IPS-NIHi7 (cell line): ENCODE data around the gene CAMK4.

Experiments
- DNase-seq: peaks from one replicate; pipeline ENCODE4 v3.0.0; 2012; ENCODE audit warnings: mixed read lengths; ENCODE audit errors: extremely low spot score

CAMK4 gene

GRCh38 chr5:111223787-111224560, at the start of gene CAMK4:
TSS of gene CAMK4 (plus strand) at chr5:111224384. CDS start at chr5:111224484, 100 bp downstream.
- peak; percentile 84 for DNase-seq

GRCh38 chr5:111183064-111183463, 41.1 kb upstream of the CAMK4 start:
- no peak for DNase-seq

GRCh38 chr5:111187079-111187478, 37.1 kb upstream of the CAMK4 start:
- no peak for DNase-seq

- no peak for DNase-seq
Observed at GRCh38 chr5:111194053-111194452, 30.1 kb upstream of the CAMK4 start.

- DNase-seq, result no peak
Observed at GRCh38 chr5:111194925-111195324, 29.3 kb upstream of the CAMK4 start.

GRCh38 chr5:111197523-111197922, 26.7 kb upstream of the CAMK4 start:
- DNase-seq, result no peak

- DNase-seq, result no peak
Observed at GRCh38 chr5:111198281-111198966, 25.8 kb upstream of the CAMK4 start.

- no peak for DNase-seq
Observed at GRCh38 chr5:111200828-111201227, 23.4 kb upstream of the CAMK4 start.

GRCh38 chr5:111201705-111202104, 22.5 kb upstream of the CAMK4 start:
- no peak for DNase-seq

GRCh38 chr5:111211341-111211740, 12.8 kb upstream of the CAMK4 start:
- no peak for DNase-seq

GRCh38 chr5:111214052-111214742, 10.0 kb upstream of the CAMK4 start:
- DNase-seq, result no peak

GRCh38 chr5:111215971-111216370, 8.2 kb upstream of the CAMK4 start:
- no peak for DNase-seq

- DNase-seq, result no peak
Observed at GRCh38 chr5:111221139-111221538, 3.0 kb upstream of the CAMK4 start.

GRCh38 chr5:111223101-111223786, 940 bp upstream of the CAMK4 start:
- DNase-seq, result no peak

- DNase-seq, result no peak
Observed at GRCh38 chr5:111224561-111225345, 569 bp downstream of the CAMK4 start.

GRCh38 chr5:111225926-111226325, 1.7 kb downstream of the CAMK4 start:
- no peak for DNase-seq

- no peak for DNase-seq
Observed at GRCh38 chr5:111226556-111226955, 2.4 kb downstream of the CAMK4 start.

GRCh38 chr5:111227226-111227782, 3.1 kb downstream of the CAMK4 start:
- no peak for DNase-seq

- no peak for DNase-seq
Observed at GRCh38 chr5:111227801-111228200, 3.6 kb downstream of the CAMK4 start.

- DNase-seq, result no peak
Observed at GRCh38 chr5:111228520-111229220, 4.5 kb downstream of the CAMK4 start.
